Activated CD4-positive, alpha-beta memory T cell treated with anti-CD3 and anti-CD28 coated beads for 36 hours (primary cell): ENCODE results near the gene HOXA4. TPM values are rescaled to one million over a fixed set of nuclear protein-coding genes. Genes with fewer than 3 reads are reported as not detected.
A peak's percentile ranks its signal among the peaks of the same experiment; 100 is the strongest.

Source experiments
- microRNA-seq: library from miRNA; unstranded; fragments of <30 nt; microRNA quantifications from one replicate; pipeline ENCODE4 v1.2.0, GENCODE V29; 2022; ENCODE audit warnings: borderline number of aligned reads, borderline microRNAs expressed, borderline replicate concordance
- total RNA-seq, 2 experiments: library from RNA; stranded (reverse); gene quantifications; one replicate each; pipeline ENCODE4 v1.2.3, GENCODE V29; 2021

HOXA4 gene
- total RNA-seq, 2 experiments from 2014 or later: not detected

Small RNA genes lying within 50 kb of the gene (microRNA-seq; reads per million reads assigned to microRNA genes)
- gene MIR196B: 19.3 reads per million, percentile 44 among the genes with 10 or more reads in this experiment

Other genes with a start within 250 kb of the HOXA4 start
- gene HOXA1, start 34.8 kb downstream of the HOXA4 start, total RNA-seq: under 1 TPM; 0.29 to 0.43 TPM
- gene HOXA2, start 28.1 kb downstream of the HOXA4 start, total RNA-seq: not detected
- not detected for gene HOXA5, start 12.9 kb upstream of the HOXA4 start, total RNA-seq
- not detected for gene HOXA6, start 17.0 kb upstream of the HOXA4 start, total RNA-seq
- not detected for gene HOXA3, start 21.8 kb upstream of the HOXA4 start, total RNA-seq
- not detected for gene HOXA7, start 25.9 kb upstream of the HOXA4 start, total RNA-seq
- gene HOXA9, start 34.8 kb upstream of the HOXA4 start, total RNA-seq: under 1 TPM in 1 of 2 experiments, not detected in 1; 0.19 TPM
- gene HOXA10, start 43.6 kb upstream of the HOXA4 start, total RNA-seq: not detected
- gene HOXA11, start 54.5 kb upstream of the HOXA4 start, total RNA-seq: not detected
- gene HOXA13, start 69.3 kb upstream of the HOXA4 start, total RNA-seq: not detected
- not detected for gene EVX1, start 112.0 kb upstream of the HOXA4 start, total RNA-seq